Measurements from ENCODE around the gene HDAC4. TPM values are rescaled to one million over a fixed set of nuclear protein-coding genes. Genes with fewer than 3 reads are reported as not detected.

Gene HDAC4
- total RNA-seq, 1 experiment from 2014 or later = 21.8 TPM

GRCh38 chr2:239375278-239376061 is 25.4 kb downstream of the HDAC4 start:
- no peaks in the 10 kb centered on the region for H3K9me3 Mint-ChIP-seq (ENCODE audit: unreplicated experiment)
- H3K4me3 Mint-ChIP-seq (ENCODE audit: unreplicated experiment) = no peak overlapping the region
- no TSS peak for BruUV-seq (replicated peaks)
- no peak overlapping the region for H3K27ac Mint-ChIP-seq (ENCODE audit: low read depth, unreplicated experiment)
- H3K4me1 Mint-ChIP-seq (ENCODE audit: insufficient read depth, unreplicated experiment) = peaks cover 5% of the 10 kb centered on the region
- CTCF ChIA-PET = no interaction called here
- H3K27me3 Mint-ChIP-seq (ENCODE audit: insufficient read depth, unreplicated experiment) = no peaks in the 10 kb centered on the region
- no peak for TF ChIP-seq CTCF (IDR thresholded peaks at IDR 0.05; ENCODE audit: unreplicated experiment)
- POLR2A ChIA-PET = no interaction called here
- intact Hi-C loops (cut with micrococcal nuclease) = no loop called here
- DNase-seq (ENCODE audit: unreplicated experiment) = peak; percentile 13
- H3K36me3 Mint-ChIP-seq (ENCODE audit: insufficient read depth, unreplicated experiment) = no peaks in the 10 kb centered on the region

GRCh38 chr2:239374896-239375277 is 25.9 kb downstream of the HDAC4 start:
- no peak overlapping the region for H3K4me3 Mint-ChIP-seq (ENCODE audit: unreplicated experiment)
- BruUV-seq (replicated peaks) = no TSS peak
- H3K9me3 Mint-ChIP-seq (ENCODE audit: unreplicated experiment) = no peaks in the 10 kb centered on the region
- no peak for DNase-seq (ENCODE audit: unreplicated experiment)
- POLR2A ChIA-PET = no interaction called here
- peaks cover 5% of the 10 kb centered on the region for H3K4me1 Mint-ChIP-seq (ENCODE audit: insufficient read depth, unreplicated experiment)
- TF ChIP-seq CTCF (IDR thresholded peaks at IDR 0.05; ENCODE audit: unreplicated experiment) = no peak
- peaks cover 3% of the 10 kb centered on the region for H3K36me3 Mint-ChIP-seq (ENCODE audit: insufficient read depth, unreplicated experiment)
- H3K27ac Mint-ChIP-seq (ENCODE audit: low read depth, unreplicated experiment) = no peak overlapping the region
- no peaks in the 10 kb centered on the region for H3K27me3 Mint-ChIP-seq (ENCODE audit: insufficient read depth, unreplicated experiment)
- intact Hi-C loops (cut with micrococcal nuclease) = no loop called here
- CTCF ChIA-PET = no interaction called here

GRCh38 chr2:239372835-239373234 is 28.0 kb downstream of the HDAC4 start:
- no peak for DNase-seq (ENCODE audit: unreplicated experiment)
- POLR2A ChIA-PET = no interaction called here
- Mint-ChIP-seq H3K27ac (ENCODE audit: low read depth, unreplicated experiment) (no peak overlapping the region), H3K9me3 (ENCODE audit: unreplicated experiment) (no peaks in the 10 kb centered on the region), H3K4me3 (ENCODE audit: unreplicated experiment) (no peak overlapping the region), H3K4me1 (ENCODE audit: insufficient read depth, unreplicated experiment) (no peaks in the 10 kb centered on the region), H3K36me3 (ENCODE audit: insufficient read depth, unreplicated experiment) (peaks cover 10% of the 10 kb centered on the region), H3K27me3 (ENCODE audit: insufficient read depth, unreplicated experiment) (no peaks in the 10 kb centered on the region)
- CTCF ChIA-PET = no interaction called here
- intact Hi-C loops (cut with micrococcal nuclease) = no loop called here
- no TSS peak for BruUV-seq (replicated peaks)
- no peak for TF ChIP-seq CTCF (IDR thresholded peaks at IDR 0.05; ENCODE audit: unreplicated experiment)

GRCh38 chr2:239371726-239372686 is 28.8 kb downstream of the HDAC4 start:
- H3K27ac Mint-ChIP-seq (ENCODE audit: low read depth, unreplicated experiment) = no peak overlapping the region
- H3K4me1 Mint-ChIP-seq (ENCODE audit: insufficient read depth, unreplicated experiment) = no peaks in the 10 kb centered on the region
- no peaks in the 10 kb centered on the region for H3K27me3 Mint-ChIP-seq (ENCODE audit: insufficient read depth, unreplicated experiment)

More at GRCh38 chr2:239371726-239372686, 28.8 kb downstream of the HDAC4 start:
- Mint-ChIP-seq H3K36me3 (ENCODE audit: insufficient read depth, unreplicated experiment) (peaks cover 10% of the 10 kb centered on the region), H3K9me3 (ENCODE audit: unreplicated experiment) (no peaks in the 10 kb centered on the region), H3K4me3 (ENCODE audit: unreplicated experiment) (no peak overlapping the region)
- BruUV-seq (replicated peaks) = no TSS peak
- POLR2A ChIA-PET = no interaction called here
- no peak for DNase-seq (ENCODE audit: unreplicated experiment)
- CTCF ChIA-PET = no interaction called here
- intact Hi-C loops (cut with micrococcal nuclease) = no loop called here
- no peak for TF ChIP-seq CTCF (IDR thresholded peaks at IDR 0.05; ENCODE audit: unreplicated experiment)
